H1 (cell line): ENCODE data around the gene NOLC1. TPM values are rescaled to one million over a fixed set of nuclear protein-coding genes. Genes with fewer than 3 reads are reported as not detected.

ENCODE experiments used
- ATF2 ChIP-seq: IDR thresholded peaks from 2 replicates; pipeline ENCODE4 v1.6.1; 2012; ENCODE audit warnings: low read length, inconsistent platforms
- CBX8 ChIP-seq: fragments of 300-800, 300-1000 bp; sonication (generic); IDR thresholded peaks from 2 replicates; pipeline ENCODE4 v1.7.1; 2016; ENCODE audit warnings: low read depth, low read length, borderline replicate concordance
- CHD7 ChIP-seq: fragments of 300-600 bp; sonication (generic); IDR thresholded peaks from 2 replicates; pipeline ENCODE4 v1.7.1; 2012; ENCODE audit warnings: low read length, moderate library complexity, mild to moderate bottlenecking, inconsistent platforms; ENCODE audit not compliant: insufficient replicate concordance
- MAFK ChIP-seq: IDR thresholded peaks from 2 replicates; pipeline ENCODE4 v1.6.1; 2012; ENCODE audit warnings: low read depth, mild to moderate bottlenecking, improper control_type of control experiment, low read length
- NANOG ChIP-seq: IDR thresholded peaks from 2 replicates; pipeline ENCODE4 v1.6.1; 2011; ENCODE audit warnings: low read length, low read depth, mild to moderate bottlenecking, inconsistent platforms; ENCODE audit not compliant: insufficient read depth, poor library complexity, severe bottlenecking
- SIN3A ChIP-seq, 2 experiments: IDR thresholded peaks in 1 of 2; conservative IDR thresholded peaks in 1 of 2; 2 replicates each; pipeline ENCODE4 v1.6.1; 2011 to 2012; ENCODE audit warnings: low read length in 2 of 2, improper control_type of control experiment in 1 of 2, low read depth in 1 of 2, mild to moderate bottlenecking in 1 of 2
- TCF12 ChIP-seq: IDR thresholded peaks from 2 replicates; pipeline ENCODE4 v1.6.1; 2011; ENCODE audit warnings: low read depth, mild to moderate bottlenecking, low read length
- polyA plus RNA-seq, 7 experiments: library from polyadenylated mRNA; depleted of rRNA in 3 of 7; stranded (reverse) in 5 of 7; unstranded in 2 of 7; fragments of >200 nt in 5 of 7; fragments of 200-250 nt in 2 of 7; gene quantifications; 1 replicate in 5 of 7; 2 replicates in 1 of 7; 4 replicates in 1 of 7; pipeline versions ENCODE4 v1.2.1 to v1.2.3, GENCODE V29; 2011 to 2013; ENCODE audit warnings: missing spikeins in 2 of 7, mixed read lengths in 2 of 7
- total RNA-seq: library from RNA; stranded (reverse); fragmentation: NEBNext Ultra II Directional; extraction: Animal tissue kit (Norgen Biotek cat#: 25700); gene quantifications from 2 replicates; pipeline ENCODE4 v1.2.1, GENCODE V29; 2021

NOLC1 gene
- total and polyA plus RNA-seq, 2 of the 8 experiments (the other 6 are each of a cell fraction or from before 2014, with no cell fraction given): 86.3 to 191 TPM

GRCh38 chr10:102123223-102123622 lies 29.0 kb upstream of the NOLC1 start (continued):
- TF ChIP-seq CHD7 (no peak), TCF12 (no peak), NANOG (no peak), SIN3A (conservative IDR thresholded peaks at IDR 0.05 in 1 of 2, IDR thresholded peaks at IDR 0.05 in 1 of 2; ENCODE audit: low read depth in 1 of 2, low read length in 2 of 2) (no peak), CBX8 (no peak), MAFK (no peak), ATF2 (no peak)
- TF ChIP-seq, all 59 proteins: peak for 0
